ENCODE measurements around the gene STK17B. TPM values are rescaled to one million over a fixed set of nuclear protein-coding genes. Genes with fewer than 3 reads are reported as not detected.

Gene STK17B
- total and polyA plus RNA-seq, 2 of the 8 experiments (the other 6 are each of a cell fraction or from before 2014, with no cell fraction given): 1.8 to 10.5 TPM

GRCh38 chr2:196101325-196101991 lies 69.9 kb downstream of the STK17B start (continued):
- TF ChIP-seq CHD7 (IDR thresholded peaks at IDR 0.05; ENCODE audit: insufficient replicate concordance, low read length): no peak

Measured in H1 (cell line).